Esophagus (tissue), 2 donors: ENCODE data around the gene PLCL1. TPM values are rescaled to one million over a fixed set of nuclear protein-coding genes. Genes with fewer than 3 reads are reported as not detected.

Experiments used
- H3K27ac ChIP-seq, 2 donors: one replicate each; pipeline ENCODE4 v1.5.1; 2013; ENCODE audit warnings: low read depth in 2 of 2, mild to moderate bottlenecking in 2 of 2, inconsistent platforms in 1 of 2, low read length in 1 of 2, moderate library complexity in 1 of 2
- H3K27me3 ChIP-seq, 2 donors: one replicate each; pipeline ENCODE4 v1.6.1; 2013; ENCODE audit warnings: low read length in 2 of 2, control low read depth in 1 of 2, mild to moderate bottlenecking in 1 of 2; ENCODE audit not compliant: insufficient read depth in 2 of 2, control insufficient read depth in 1 of 2
- H3K36me3 ChIP-seq, 2 donors: one replicate each; pipeline ENCODE4 v1.6.1; 2013; ENCODE audit warnings: low read length in 1 of 2; ENCODE audit not compliant: control insufficient read depth in 2 of 2, insufficient read depth in 2 of 2
- H3K4me1 ChIP-seq, 2 donors: one replicate each; pipeline ENCODE4 v1.6.1; 2013; ENCODE audit warnings: low read length in 1 of 2; ENCODE audit not compliant: control insufficient read depth in 2 of 2, insufficient read depth in 2 of 2
- H3K4me3 ChIP-seq, 2 donors: one replicate each; pipeline ENCODE4 v1.5.1; 2013; ENCODE audit warnings: low read length in 2 of 2, mild to moderate bottlenecking in 2 of 2, low read depth in 1 of 2, moderate library complexity in 1 of 2
- H3K9me3 ChIP-seq, 2 donors: one replicate each; pipeline ENCODE4 v1.6.1; 2013; ENCODE audit warnings: mild to moderate bottlenecking in 2 of 2, low read depth in 1 of 2, low read length in 1 of 2, moderate library complexity in 1 of 2; ENCODE audit not compliant: control insufficient read depth in 2 of 2, insufficient read depth in 1 of 2
- WGBS, 2 donors: extraction: QIAGEN DNeasy Blood & Tissue Kit; methylation state at CpG; one replicate each; pipeline ENCODE4 v1.1.7; 2013; 5-methylcytosine and 5-hydroxymethylcytosine counted together
- polyA plus RNA-seq, 2 donors: library from polyadenylated mRNA; stranded (reverse); fragments of 200-250 nt; gene quantifications; one replicate each; pipeline ENCODE4 v1.2.3, GENCODE V29; 2013
- donor health status: healthy with polysubstance abuse.
- donor health status: Bipolar disorder and iron deficiency.

Gene PLCL1
- polyA plus RNA-seq, 2 donors = 0.20 to 0.59 TPM

DNA sequence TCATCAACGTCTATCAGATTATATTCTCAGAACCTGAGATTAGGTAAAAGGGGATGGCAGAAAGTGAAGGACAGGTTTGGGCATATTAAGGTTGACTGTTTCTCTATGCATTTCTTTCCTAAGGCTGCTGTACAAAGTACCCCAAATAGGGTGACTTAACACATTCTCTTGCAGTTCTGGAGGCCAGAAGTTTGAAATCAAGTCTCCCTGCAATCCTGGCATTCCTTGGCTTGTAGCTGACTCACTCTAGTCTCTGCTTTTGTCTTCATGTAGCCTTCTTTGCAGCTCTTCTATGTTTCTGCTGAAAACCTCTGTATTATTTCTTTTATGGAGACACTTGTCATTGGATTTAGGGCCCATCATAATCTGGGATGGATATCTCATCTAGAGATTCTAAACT, 364.3 kb downstream of the PLCL1 start:
- no peak overlapping the region for H3K27ac ChIP-seq
- H3K27me3 ChIP-seq = no peaks in the 10 kb centered on the region
- H3K36me3 ChIP-seq = no peaks in the 10 kb centered on the region
- no peak overlapping the region for H3K4me3 ChIP-seq
- H3K4me1 ChIP-seq = no peaks in the 10 kb centered on the region
- 72 to 75% methylated on average over 1 of the region's 1 CpG for WGBS, 2 donors
- H3K9me3 ChIP-seq = no peaks in the 10 kb centered on the region

DNA sequence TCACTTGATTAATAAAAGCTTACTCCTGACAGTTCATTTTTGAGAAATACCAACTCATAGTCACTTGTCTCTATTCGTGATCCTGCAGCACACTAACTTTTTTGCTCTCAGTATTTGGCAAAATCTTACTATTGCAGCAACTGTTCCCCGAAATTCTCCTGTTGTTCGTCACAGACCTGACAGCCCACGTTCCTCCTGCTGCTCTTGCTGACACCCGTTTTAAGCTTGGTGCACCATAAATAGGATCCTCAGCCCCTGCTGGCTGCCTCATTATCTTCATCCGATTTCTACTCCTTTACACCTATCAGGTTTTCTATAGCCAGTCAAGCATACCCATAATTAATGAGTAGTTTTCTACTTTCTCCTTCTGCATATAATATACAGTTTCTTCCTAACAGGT, 368.8 kb downstream of the PLCL1 start:
- WGBS, 2 donors = 37 to 47% methylated on average over 6 of the region's 6 CpGs

GRCh38 chr2:198173864-198174263, 369.5 kb downstream of the PLCL1 start:
- H3K4me1 ChIP-seq = no peaks in the 10 kb centered on the region
- H3K36me3 ChIP-seq = no peaks in the 10 kb centered on the region
- H3K9me3 ChIP-seq = no peaks in the 10 kb centered on the region
- H3K27ac ChIP-seq = no peak overlapping the region
- 77 to 88% methylated on average over 2 of the region's 2 CpGs for WGBS, 2 donors
- H3K27me3 ChIP-seq = no peaks in the 10 kb centered on the region
- H3K4me3 ChIP-seq = no peak overlapping the region

More for the DNA sequence above, 368.8 kb downstream of the PLCL1 start:
- Histone ChIP-seq H3K36me3 (no peaks in the 10 kb centered on the region), H3K27ac (no peak overlapping the region), H3K4me3 (no peak overlapping the region), H3K4me1 (no peaks in the 10 kb centered on the region), H3K27me3 (no peaks in the 10 kb centered on the region), H3K9me3 (no peaks in the 10 kb centered on the region)

- Histone ChIP-seq H3K9me3 (no peaks in the 10 kb centered on the region), H3K4me3 (no peak overlapping the region), H3K27me3 (no peaks in the 10 kb centered on the region), H3K4me1 (no peaks in the 10 kb centered on the region), H3K27ac (no peak overlapping the region), H3K36me3 (no peaks in the 10 kb centered on the region)
- WGBS, 2 donors = 64 to 65% methylated on average over 3 of the region's 3 CpGs
Observed at GRCh38 chr2:198175271-198175670, 370.9 kb downstream of the PLCL1 start.

DNA sequence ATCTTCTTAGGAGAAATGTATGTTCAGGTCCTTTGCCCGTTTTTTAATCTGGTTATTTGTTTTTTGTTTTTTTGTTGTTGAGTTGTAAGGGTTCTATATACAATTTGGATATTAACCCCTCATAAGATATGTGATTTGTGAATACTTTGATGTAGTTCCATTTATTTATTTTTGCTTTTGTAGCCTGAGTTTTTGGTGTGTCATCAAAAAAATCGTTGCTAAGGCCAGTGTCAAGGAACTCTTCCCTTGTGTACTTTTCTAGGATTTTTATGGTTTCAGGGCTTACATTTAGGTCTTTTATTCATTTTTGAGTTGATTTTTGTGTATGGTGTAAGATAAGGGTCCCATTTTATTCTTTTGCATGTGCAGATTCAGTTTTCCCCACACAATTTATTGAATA, 372.6 kb downstream of the PLCL1 start:
- no peaks in the 10 kb centered on the region for H3K27me3 ChIP-seq
- no peak overlapping the region for H3K4me3 ChIP-seq
- H3K4me1 ChIP-seq = no peaks in the 10 kb centered on the region
- H3K27ac ChIP-seq = no peak overlapping the region
- no peaks in the 10 kb centered on the region for H3K36me3 ChIP-seq
- 76 to 81% methylated on average over 2 of the region's 2 CpGs for WGBS, 2 donors
- H3K9me3 ChIP-seq = no peaks in the 10 kb centered on the region

GRCh38 chr2:198178766-198179165, 374.4 kb downstream of the PLCL1 start:
- H3K27me3 ChIP-seq = no peaks in the 10 kb centered on the region
- H3K4me3 ChIP-seq = no peak overlapping the region
- H3K9me3 ChIP-seq = no peaks in the 10 kb centered on the region
- no peaks in the 10 kb centered on the region for H3K36me3 ChIP-seq
- no peak overlapping the region for H3K27ac ChIP-seq
- H3K4me1 ChIP-seq = no peaks in the 10 kb centered on the region

- no peaks in the 10 kb centered on the region for H3K9me3 ChIP-seq
- no peaks in the 10 kb centered on the region for H3K27me3 ChIP-seq
- no peak overlapping the region for H3K27ac ChIP-seq
- no peak overlapping the region for H3K4me3 ChIP-seq
- 88 to 94% methylated on average over 1 of the region's 1 CpG for WGBS, 2 donors
- H3K4me1 ChIP-seq = no peaks in the 10 kb centered on the region
- H3K36me3 ChIP-seq = no peaks in the 10 kb centered on the region
Observed at GRCh38 chr2:198186257-198186656, 381.9 kb downstream of the PLCL1 start.

DNA sequence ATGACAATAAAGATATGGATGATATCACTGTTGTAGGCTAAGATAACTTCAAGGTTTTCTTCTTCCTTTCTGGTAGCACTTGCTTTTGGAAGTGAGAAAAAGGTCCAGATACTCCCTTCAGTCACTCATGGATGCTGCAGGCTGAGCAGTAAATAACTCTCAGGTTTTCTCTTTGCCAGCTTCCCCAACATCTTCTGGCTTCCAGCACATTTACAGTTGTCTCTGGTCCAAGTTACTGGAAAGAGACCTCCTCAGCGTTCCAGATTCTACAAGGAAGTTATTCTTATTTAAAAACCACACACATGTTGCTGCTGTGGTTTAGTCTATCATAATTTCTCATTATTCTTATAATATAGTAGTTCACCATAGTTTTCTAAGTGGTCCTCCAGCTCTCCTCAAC, 383.4 kb downstream of the PLCL1 start:
- WGBS, 2 donors = 59% methylated on average over 1 of the region's 1 CpG
- Histone ChIP-seq H3K36me3 (no peaks in the 10 kb centered on the region), H3K27ac (no peak overlapping the region), H3K27me3 (no peaks in the 10 kb centered on the region), H3K4me3 (no peak overlapping the region), H3K4me1 (no peaks in the 10 kb centered on the region), H3K9me3 (no peaks in the 10 kb centered on the region)

DNA sequence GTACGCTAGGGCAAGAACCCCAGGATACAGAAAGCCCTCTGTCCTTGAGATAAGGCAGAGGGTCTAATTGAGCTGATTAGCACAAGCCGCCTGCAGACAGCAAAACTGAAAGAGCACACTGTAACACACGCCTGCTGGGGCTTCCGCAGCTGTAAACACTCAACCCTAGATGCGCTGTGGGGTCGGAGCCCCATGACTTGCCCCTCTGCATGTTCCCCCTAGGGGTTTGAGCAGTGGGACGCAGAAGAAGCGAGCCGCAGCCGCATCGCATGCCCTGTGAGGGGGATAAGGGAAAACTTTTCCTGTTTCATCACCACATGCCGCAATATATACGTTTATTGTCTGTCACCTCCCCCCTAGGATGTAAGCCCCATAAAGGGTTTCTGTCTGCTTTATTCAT, 384.6 kb downstream of the PLCL1 start:
- Histone ChIP-seq H3K4me1 (no peaks in the 10 kb centered on the region), H3K9me3 (peaks cover 0 to 1% of the 10 kb centered on the region in 2 donors), H3K4me3 (no peak overlapping the region), H3K27ac (no peak overlapping the region), H3K27me3 (no peaks in the 10 kb centered on the region), H3K36me3 (no peaks in the 10 kb centered on the region)
- WGBS, 2 donors = 72 to 83% methylated on average over 13 of the region's 13 CpGs

DNA sequence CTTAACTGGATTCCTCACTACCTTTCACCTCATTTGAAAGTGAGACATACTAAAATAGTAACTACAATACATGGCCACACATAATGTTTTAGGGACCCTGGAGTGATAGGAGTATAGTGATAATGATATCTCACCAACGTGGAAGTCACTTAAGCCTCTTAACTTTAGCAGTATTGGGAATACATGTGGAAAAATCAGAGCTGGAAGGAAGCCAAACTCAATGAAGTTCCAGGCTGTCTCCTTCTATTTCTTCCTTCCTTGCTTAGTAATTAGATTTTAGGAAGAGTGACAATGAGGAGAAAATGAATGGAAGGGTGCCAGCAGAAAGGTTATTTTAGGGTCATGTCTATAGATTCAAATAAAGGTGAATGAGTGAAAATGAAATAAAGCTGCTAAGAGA, 387.3 kb downstream of the PLCL1 start:
- no peak overlapping the region for H3K4me3 ChIP-seq
- 9 to 16% methylated on average over 1 of the region's 1 CpG for WGBS, 2 donors
- no peaks in the 10 kb centered on the region for H3K36me3 ChIP-seq
- no peaks in the 10 kb centered on the region for H3K4me1 ChIP-seq
- no peak overlapping the region for H3K27ac ChIP-seq
- H3K27me3 ChIP-seq = no peaks in the 10 kb centered on the region
- peaks cover 0 to 2% of the 10 kb centered on the region in 2 donors for H3K9me3 ChIP-seq
